Vagina (tissue), 2 donors: ENCODE measurements around the gene CREBBP.

Source experiments
- POLR2A ChIP-seq, 2 donors: fragments of 450-650 bp; IDR thresholded peaks; one replicate each; pipeline ENCODE4 v1.6.1; 2017; ENCODE audit warnings: antibody characterized with exemption in 2 of 2, mild to moderate bottlenecking in 2 of 2, moderate library complexity in 2 of 2
- TF ChIP-seq, protein P1 (sequence below), 3 experiments: fragments of 450-650 bp in 2 of 3; fragments of 200-600 bp in 1 of 3; sonication (generic) in 1 of 3; IDR thresholded peaks; one replicate each; pipeline ENCODE4 v1.5.1; 2017 to 2019; ENCODE audit warnings: antibody characterized with exemption in 3 of 3, mild to moderate bottlenecking in 2 of 3, moderate library complexity in 2 of 3

DNA sequence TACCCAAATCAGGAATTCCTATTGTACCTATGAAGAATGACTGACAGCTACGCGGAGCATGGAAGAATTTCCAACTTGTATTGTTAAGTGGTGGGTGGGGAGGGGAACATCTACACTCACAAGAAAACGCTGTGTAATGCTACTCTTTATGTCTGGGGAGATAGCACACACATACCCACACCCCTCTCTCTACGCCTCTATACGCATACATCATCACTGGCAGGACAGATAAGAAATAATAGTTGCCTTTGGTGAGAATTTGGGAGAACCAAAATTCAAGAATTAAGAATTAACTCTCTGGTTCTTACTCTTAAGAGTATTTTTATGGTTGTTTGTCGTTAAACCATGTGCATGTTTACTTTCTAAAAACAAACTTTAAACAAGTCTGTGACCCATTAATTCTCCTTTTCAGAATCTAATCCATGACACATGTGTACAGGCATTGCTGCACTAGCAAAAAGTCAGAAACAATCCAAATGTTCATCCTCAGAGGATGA, 33.9 kb downstream of the CREBBP start:
- TF ChIP-seq, protein P1, sequence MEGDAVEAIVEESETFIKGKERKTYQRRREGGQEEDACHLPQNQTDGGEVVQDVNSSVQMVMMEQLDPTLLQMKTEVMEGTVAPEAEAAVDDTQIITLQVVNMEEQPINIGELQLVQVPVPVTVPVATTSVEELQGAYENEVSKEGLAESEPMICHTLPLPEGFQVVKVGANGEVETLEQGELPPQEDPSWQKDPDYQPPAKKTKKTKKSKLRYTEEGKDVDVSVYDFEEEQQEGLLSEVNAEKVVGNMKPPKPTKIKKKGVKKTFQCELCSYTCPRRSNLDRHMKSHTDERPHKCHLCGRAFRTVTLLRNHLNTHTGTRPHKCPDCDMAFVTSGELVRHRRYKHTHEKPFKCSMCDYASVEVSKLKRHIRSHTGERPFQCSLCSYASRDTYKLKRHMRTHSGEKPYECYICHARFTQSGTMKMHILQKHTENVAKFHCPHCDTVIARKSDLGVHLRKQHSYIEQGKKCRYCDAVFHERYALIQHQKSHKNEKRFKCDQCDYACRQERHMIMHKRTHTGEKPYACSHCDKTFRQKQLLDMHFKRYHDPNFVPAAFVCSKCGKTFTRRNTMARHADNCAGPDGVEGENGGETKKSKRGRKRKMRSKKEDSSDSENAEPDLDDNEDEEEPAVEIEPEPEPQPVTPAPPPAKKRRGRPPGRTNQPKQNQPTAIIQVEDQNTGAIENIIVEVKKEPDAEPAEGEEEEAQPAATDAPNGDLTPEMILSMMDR (IDR thresholded peaks at IDR 0.05): no peak
- TF ChIP-seq POLR2A (IDR thresholded peaks at IDR 0.05): no peak
